ENCODE results near the gene C1orf167. TPM values are rescaled to one million over a fixed set of nuclear protein-coding genes. Genes with fewer than 3 reads are reported as not detected.

The C1orf167 gene
- polyA plus RNA-seq, 1 donor, result 12.1 TPM

- DNase-seq (ENCODE audit: low read depth), result no peak
These were observed 22.4 kb downstream of the C1orf167 start for GRCh38 chr1:11784256-11784992.

- DNase-seq (ENCODE audit: low read depth), result no peak
These were observed 23.2 kb downstream of the C1orf167 start for GRCh38 chr1:11784993-11785769.

GRCh38 chr1:11786168-11786567 lies 24.2 kb downstream of the C1orf167 start:
- DNase-seq (ENCODE audit: low read depth), result no peak

GRCh38 chr1:11787251-11787803 lies 25.3 kb downstream of the C1orf167 start:
- no peak for DNase-seq (ENCODE audit: low read depth)

- DNase-seq (ENCODE audit: low read depth), result no peak
These were observed 25.9 kb downstream of the C1orf167 start for GRCh38 chr1:11787804-11788436.

- DNase-seq (ENCODE audit: low read depth), result no peak
These were observed 26.6 kb downstream of the C1orf167 start for GRCh38 chr1:11788549-11789053.

- no peak for DNase-seq (ENCODE audit: low read depth)
These were observed 27.4 kb downstream of the C1orf167 start for GRCh38 chr1:11789126-11790067.

GRCh38 chr1:11790101-11790879 lies 28.3 kb downstream of the C1orf167 start:
- DNase-seq (ENCODE audit: low read depth), result no peak

GRCh38 chr1:11790880-11791715 lies 29.1 kb downstream of the C1orf167 start:
- no peak for DNase-seq (ENCODE audit: low read depth)

GRCh38 chr1:11792106-11792505 lies 30.1 kb downstream of the C1orf167 start:
- no peak for DNase-seq (ENCODE audit: low read depth)

- DNase-seq (ENCODE audit: low read depth), result no peak
These were observed 31.8 kb downstream of the C1orf167 start for GRCh38 chr1:11793819-11794218.

- no peak for DNase-seq (ENCODE audit: low read depth)
These were observed 32.6 kb downstream of the C1orf167 start for GRCh38 chr1:11794446-11795237.

GRCh38 chr1:11795238-11795890 lies 33.4 kb downstream of the C1orf167 start:
- DNase-seq (ENCODE audit: low read depth), result no peak

GRCh38 chr1:11796036-11796828 lies 34.2 kb downstream of the C1orf167 start:
- no peak for DNase-seq (ENCODE audit: low read depth)

GRCh38 chr1:11797525-11798216 lies 35.7 kb downstream of the C1orf167 start:
- no peak for DNase-seq (ENCODE audit: low read depth)

GRCh38 chr1:11799099-11799498 lies 37.1 kb downstream of the C1orf167 start:
- no peak for DNase-seq (ENCODE audit: low read depth)
